Activated CD8-positive, alpha-beta memory T cell treated with anti-CD3 and anti-CD28 coated beads, Interleukin-2, amount 10 ng/mL, durations not matched to agents 7 days and 5 days (primary cell): ENCODE data around the gene KCNQ5. TPM values are rescaled to one million over a fixed set of nuclear protein-coding genes. Genes with fewer than 3 reads are reported as not detected.

Experiments
- ATAC-seq: fragments of 150-1000 bp; cut with Tn5 transposase; one replicate; pipeline ENCODE4 v1.10.0; 2021; ENCODE audit warnings: moderate library complexity
- CTCF ChIA-PET: fragments of 350-600 bp; sonication (Branson Sonifier 250); formaldehyde crosslinking; loops from one replicate; lab custom pipeline; 2021; ENCODE audit warnings: antibody characterized with exemption; lab: Charles Lee
- DNase-seq: peaks from one replicate; pipeline ENCODE4 v3.0.0-alpha.2; 2020
- H3K27ac Mint-ChIP-seq: one replicate; pipeline ENCODE4 v1.8.0; 2021; ENCODE audit warnings: mild to moderate bottlenecking, mixed read lengths
- H3K27me3 Mint-ChIP-seq: one replicate; pipeline ENCODE4 v1.8.0; 2021; ENCODE audit warnings: mixed read lengths
- H3K36me3 Mint-ChIP-seq: one replicate; pipeline ENCODE4 v1.8.0; 2021; ENCODE audit warnings: mild to moderate bottlenecking, mixed read lengths
- H3K4me1 Mint-ChIP-seq: one replicate; pipeline ENCODE4 v1.8.0; 2021; ENCODE audit warnings: mixed read lengths
- H3K4me3 Mint-ChIP-seq: one replicate; pipeline ENCODE4 v1.8.0; 2021; ENCODE audit warnings: mild to moderate bottlenecking, moderate library complexity, mixed read lengths
- H3K9me3 Mint-ChIP-seq: one replicate; pipeline ENCODE4 v1.8.0; 2022; ENCODE audit warnings: low read depth, mixed read lengths
- total RNA-seq, 2 experiments: library from RNA; stranded (reverse); gene quantifications; one replicate each; pipeline ENCODE4 v1.2.3, GENCODE V29; 2021

Gene KCNQ5
- total RNA-seq, 2 experiments from 2014 or later, result 7.2 to 7.8 TPM

- DNase-seq, result no peak
- no peak overlapping the region for H3K4me3 Mint-ChIP-seq
- CTCF ChIA-PET, result no interaction called here
- H3K9me3 Mint-ChIP-seq, result no peaks in the 10 kb centered on the region
- H3K27ac Mint-ChIP-seq, result no peak overlapping the region
- no peaks in the 10 kb centered on the region for H3K4me1 Mint-ChIP-seq
- no peak for ATAC-seq
- H3K27me3 Mint-ChIP-seq, result no peaks in the 10 kb centered on the region
- H3K36me3 Mint-ChIP-seq, result no peaks in the 10 kb centered on the region
Measured at GRCh38 chr6:72813807-72814596, 192.1 kb downstream of the KCNQ5 start.

- no peaks in the 10 kb centered on the region for H3K27me3 Mint-ChIP-seq
- DNase-seq (no peak), ATAC-seq (no peak)
- CTCF ChIA-PET, result no interaction called here
- no peak overlapping the region for H3K27ac Mint-ChIP-seq
- no peaks in the 10 kb centered on the region for H3K4me1 Mint-ChIP-seq
- H3K36me3 Mint-ChIP-seq, result no peaks in the 10 kb centered on the region
- H3K4me3 Mint-ChIP-seq, result no peak overlapping the region
- H3K9me3 Mint-ChIP-seq, result no peaks in the 10 kb centered on the region
Measured at GRCh38 chr6:72816022-72816421, 194.2 kb downstream of the KCNQ5 start.

GRCh38 chr6:72817208-72817607, 195.3 kb downstream of the KCNQ5 start:
- ATAC-seq (no peak), DNase-seq (no peak)
- no peak overlapping the region for H3K27ac Mint-ChIP-seq
- no peaks in the 10 kb centered on the region for H3K9me3 Mint-ChIP-seq
- CTCF ChIA-PET, result no interaction called here
- H3K27me3 Mint-ChIP-seq, result no peaks in the 10 kb centered on the region
- no peaks in the 10 kb centered on the region for H3K4me1 Mint-ChIP-seq
- H3K36me3 Mint-ChIP-seq, result no peaks in the 10 kb centered on the region
- no peak overlapping the region for H3K4me3 Mint-ChIP-seq

GRCh38 chr6:72819609-72820008, 197.7 kb downstream of the KCNQ5 start:
- Mint-ChIP-seq H3K36me3 (no peaks in the 10 kb centered on the region), H3K27ac (no peak overlapping the region), H3K9me3 (no peaks in the 10 kb centered on the region), H3K27me3 (no peaks in the 10 kb centered on the region), H3K4me3 (no peak overlapping the region), H3K4me1 (no peaks in the 10 kb centered on the region)
- ATAC-seq, result no peak
- CTCF ChIA-PET, result no interaction called here
- DNase-seq, result no peak

GRCh38 chr6:72820153-72820552, 198.3 kb downstream of the KCNQ5 start:
- Mint-ChIP-seq H3K27me3 (no peaks in the 10 kb centered on the region), H3K27ac (no peak overlapping the region), H3K4me3 (no peak overlapping the region), H3K36me3 (no peaks in the 10 kb centered on the region), H3K4me1 (peaks cover 4% of the 10 kb centered on the region), H3K9me3 (no peaks in the 10 kb centered on the region)
- no peak for DNase-seq
- CTCF ChIA-PET, result no interaction called here
- ATAC-seq, result no peak

- CTCF ChIA-PET, result no interaction called here
- ATAC-seq, result no peak
- H3K4me3 Mint-ChIP-seq, result no peak overlapping the region
Measured at GRCh38 chr6:72820906-72821305, 199.0 kb downstream of the KCNQ5 start.

GRCh38 chr6:72822023-72822422, 200.2 kb downstream of the KCNQ5 start:
- no peak for DNase-seq
- H3K36me3 Mint-ChIP-seq, result no peaks in the 10 kb centered on the region
- no peaks in the 10 kb centered on the region for H3K27me3 Mint-ChIP-seq
- CTCF ChIA-PET, result no interaction called here
- H3K27ac Mint-ChIP-seq, result no peak overlapping the region
- no peaks in the 10 kb centered on the region for H3K9me3 Mint-ChIP-seq
- no peak for ATAC-seq
- H3K4me3 Mint-ChIP-seq, result no peak overlapping the region
- H3K4me1 Mint-ChIP-seq, result peaks cover 11% of the 10 kb centered on the region

More at GRCh38 chr6:72820906-72821305, 199.0 kb downstream of the KCNQ5 start:
- H3K36me3 Mint-ChIP-seq, result no peaks in the 10 kb centered on the region
- no peak for DNase-seq
- H3K27ac Mint-ChIP-seq, result no peak overlapping the region
- peaks cover 6% of the 10 kb centered on the region for H3K4me1 Mint-ChIP-seq
- H3K9me3 Mint-ChIP-seq, result no peaks in the 10 kb centered on the region
- H3K27me3 Mint-ChIP-seq, result no peaks in the 10 kb centered on the region

GRCh38 chr6:72822691-72823090, 200.8 kb downstream of the KCNQ5 start:
- no peaks in the 10 kb centered on the region for H3K9me3 Mint-ChIP-seq
- DNase-seq, result no peak
- no peaks in the 10 kb centered on the region for H3K36me3 Mint-ChIP-seq
- no peak overlapping the region for H3K27ac Mint-ChIP-seq
- H3K4me1 Mint-ChIP-seq, result peaks cover 11% of the 10 kb centered on the region
- no peak overlapping the region for H3K4me3 Mint-ChIP-seq
- no peak for ATAC-seq
- H3K27me3 Mint-ChIP-seq, result no peaks in the 10 kb centered on the region
- CTCF ChIA-PET, result no interaction called here

- no peak overlapping the region for H3K4me3 Mint-ChIP-seq
- H3K4me1 Mint-ChIP-seq, result peaks cover 11% of the 10 kb centered on the region
- ATAC-seq, result no peak
- H3K27me3 Mint-ChIP-seq, result no peaks in the 10 kb centered on the region
- H3K9me3 Mint-ChIP-seq, result peaks cover 5% of the 10 kb centered on the region
- no peaks in the 10 kb centered on the region for H3K36me3 Mint-ChIP-seq
- H3K27ac Mint-ChIP-seq, result no peak overlapping the region
- no peak for DNase-seq
- CTCF ChIA-PET, result no interaction called here
Measured at GRCh38 chr6:72824833-72825232, 203.0 kb downstream of the KCNQ5 start.

GRCh38 chr6:72825315-72825911, 203.5 kb downstream of the KCNQ5 start:
- Mint-ChIP-seq H3K9me3 (peaks cover 5% of the 10 kb centered on the region), H3K27ac (no peak overlapping the region), H3K27me3 (no peaks in the 10 kb centered on the region), H3K36me3 (no peaks in the 10 kb centered on the region), H3K4me3 (no peak overlapping the region), H3K4me1 (peaks cover 11% of the 10 kb centered on the region)
- CTCF ChIA-PET, result no interaction called here
- no peak for ATAC-seq
- DNase-seq, result no peak

- H3K4me3 Mint-ChIP-seq, result no peak overlapping the region
- H3K36me3 Mint-ChIP-seq, result no peaks in the 10 kb centered on the region
- peaks cover 5% of the 10 kb centered on the region for H3K9me3 Mint-ChIP-seq
- no peak overlapping the region for H3K27ac Mint-ChIP-seq
- CTCF ChIA-PET, result no interaction called here
- peaks cover 11% of the 10 kb centered on the region for H3K4me1 Mint-ChIP-seq
- DNase-seq, result no peak
- H3K27me3 Mint-ChIP-seq, result no peaks in the 10 kb centered on the region
- no peak for ATAC-seq
Measured at GRCh38 chr6:72826037-72826436, 204.2 kb downstream of the KCNQ5 start.

GRCh38 chr6:72826744-72827438, 205.0 kb downstream of the KCNQ5 start:
- Mint-ChIP-seq H3K36me3 (no peaks in the 10 kb centered on the region), H3K9me3 (peaks cover 5% of the 10 kb centered on the region), H3K4me3 (no peak overlapping the region), H3K27ac (no peak overlapping the region), H3K27me3 (no peaks in the 10 kb centered on the region), H3K4me1 (peaks cover 11% of the 10 kb centered on the region)
- DNase-seq (no peak), ATAC-seq (no peak)
- CTCF ChIA-PET, result no interaction called here

- Mint-ChIP-seq H3K27me3 (no peaks in the 10 kb centered on the region), H3K9me3 (peaks cover 5% of the 10 kb centered on the region), H3K27ac (no peak overlapping the region), H3K36me3 (no peaks in the 10 kb centered on the region), H3K4me3 (no peak overlapping the region), H3K4me1 (peaks cover 11% of the 10 kb centered on the region)
- CTCF ChIA-PET, result no interaction called here
- DNase-seq (no peak), ATAC-seq (no peak)
Measured at GRCh38 chr6:72828904-72829303, 207.0 kb downstream of the KCNQ5 start.

- CTCF ChIA-PET, result no interaction called here
- Mint-ChIP-seq H3K27me3 (no peaks in the 10 kb centered on the region), H3K9me3 (peaks cover 5% of the 10 kb centered on the region), H3K4me3 (no peak overlapping the region), H3K4me1 (no peaks in the 10 kb centered on the region), H3K27ac (no peak overlapping the region), H3K36me3 (no peaks in the 10 kb centered on the region)
- ATAC-seq, result no peak
- DNase-seq, result no peak
Measured at GRCh38 chr6:72832271-72832670, 210.4 kb downstream of the KCNQ5 start.
